ENCODE measurements around the gene ITGA4.
A peak's percentile ranks its signal among the peaks of the same experiment; 100 is the strongest.
"Not testable (repeated sequence)": the region's sequence is repeated elsewhere in the genome, so short reads cannot be mapped to it uniquely, and the experiment has no call there.

ITGA4 gene

GRCh38 chr2:181438261-181438660 is 18.9 kb upstream of the ITGA4 start:
- H3K4me1 ChIP-seq (ENCODE audit: insufficient read depth, low read length), result peaks cover 2% of the 10 kb centered on the region; the same call in 1 of the 2 replicates
- 11% methylated on average over 1 of the region's 1 CpG for WGBS

GRCh38 chr2:181440344-181440743 is 16.8 kb upstream of the ITGA4 start:
- H3K27ac ChIP-seq (ENCODE audit: low read depth, low read length), result no peak overlapping the region
- 96% methylated on average over 2 of the region's 2 CpGs for WGBS

More at GRCh38 chr2:181438261-181438660, 18.9 kb upstream of the ITGA4 start:
- Histone ChIP-seq H3K36me3 (ENCODE audit: insufficient read depth, low read length) (no peaks in the 10 kb centered on the region), H3K4me3 (ENCODE audit: low read length) (no peak overlapping the region), H3K27ac (ENCODE audit: low read depth, low read length) (no peak overlapping the region), H3K27me3 (ENCODE audit: insufficient read depth, low read length) (0 out of 2 replicates have a peak, but pooled peaks cover 1% of the 10 kb centered on the region), H3K9me3 (ENCODE audit: insufficient read depth, low read depth, low read length) (no peaks in the 10 kb centered on the region), H3K9ac (ENCODE audit: low read depth, low read length) (no peak overlapping the region)

GRCh38 chr2:181440919-181441318 is 16.3 kb upstream of the ITGA4 start:
- H3K9ac ChIP-seq (ENCODE audit: low read depth, low read length), result no peak overlapping the region
- peaks cover 2% of the 10 kb centered on the region; the same call in 1 of the 2 replicates for H3K4me1 ChIP-seq (ENCODE audit: insufficient read depth, low read length)

More at GRCh38 chr2:181440344-181440743, 16.8 kb upstream of the ITGA4 start:
- Histone ChIP-seq H3K4me1 (ENCODE audit: insufficient read depth, low read length) (peaks cover 2% of the 10 kb centered on the region; the same call in 1 of the 2 replicates), H3K9me3 (ENCODE audit: insufficient read depth, low read depth, low read length) (no peaks in the 10 kb centered on the region), H3K36me3 (ENCODE audit: insufficient read depth, low read length) (no peaks in the 10 kb centered on the region), H3K27me3 (ENCODE audit: insufficient read depth, low read length) (0 out of 2 replicates have a peak, but pooled peaks cover 4% of the 10 kb centered on the region), H3K9ac (ENCODE audit: low read depth, low read length) (no peak overlapping the region), H3K4me3 (ENCODE audit: low read length) (no peak overlapping the region)

GRCh38 chr2:181441670-181442069 is 15.5 kb upstream of the ITGA4 start:
- H3K9ac ChIP-seq (ENCODE audit: low read depth, low read length), result no peak overlapping the region
- no peak overlapping the region for H3K27ac ChIP-seq (ENCODE audit: low read depth, low read length)
- H3K9me3 ChIP-seq (ENCODE audit: insufficient read depth, low read depth, low read length), result no peaks in the 10 kb centered on the region
- no peak overlapping the region for H3K4me3 ChIP-seq (ENCODE audit: low read length)
- H3K4me1 ChIP-seq (ENCODE audit: insufficient read depth, low read length), result peaks cover 2% of the 10 kb centered on the region; the same call in 1 of the 2 replicates
- H3K27me3 ChIP-seq (ENCODE audit: insufficient read depth, low read length), result 0 out of 2 replicates have a peak, but pooled peaks cover 4% of the 10 kb centered on the region
- 67% methylated on average over 3 of the region's 3 CpGs for WGBS
- H3K36me3 ChIP-seq (ENCODE audit: insufficient read depth, low read length), result no peaks in the 10 kb centered on the region

More at GRCh38 chr2:181440919-181441318, 16.3 kb upstream of the ITGA4 start:
- no peak overlapping the region for H3K27ac ChIP-seq (ENCODE audit: low read depth, low read length)
- 78% methylated on average over 3 of the region's 3 CpGs for WGBS
- no peaks in the 10 kb centered on the region for H3K9me3 ChIP-seq (ENCODE audit: insufficient read depth, low read depth, low read length)
- H3K36me3 ChIP-seq (ENCODE audit: insufficient read depth, low read length), result no peaks in the 10 kb centered on the region
- no peak overlapping the region for H3K4me3 ChIP-seq (ENCODE audit: low read length)
- H3K27me3 ChIP-seq (ENCODE audit: insufficient read depth, low read length), result 0 out of 2 replicates have a peak, but pooled peaks cover 4% of the 10 kb centered on the region

GRCh38 chr2:181444654-181445053 is 12.5 kb upstream of the ITGA4 start:
- H3K4me3 ChIP-seq (ENCODE audit: low read length), result no peak overlapping the region
- no peaks in the 10 kb centered on the region for H3K36me3 ChIP-seq (ENCODE audit: insufficient read depth, low read length)
- H3K27ac ChIP-seq (ENCODE audit: low read depth, low read length), result no peak overlapping the region
- H3K9me3 ChIP-seq (ENCODE audit: insufficient read depth, low read depth, low read length), result no peaks in the 10 kb centered on the region
- no CpG with 5 or more reads among the region's 2 CpGs for WGBS
- H3K9ac ChIP-seq (ENCODE audit: low read depth, low read length), result no peak overlapping the region
- 0 out of 2 replicates have a peak, but pooled peaks cover 4% of the 10 kb centered on the region for H3K27me3 ChIP-seq (ENCODE audit: insufficient read depth, low read length)
- no peaks in the 10 kb centered on the region for H3K4me1 ChIP-seq (ENCODE audit: insufficient read depth, low read length)

GRCh38 chr2:181446985-181447384 is 10.2 kb upstream of the ITGA4 start:
- Histone ChIP-seq H3K4me3 (ENCODE audit: low read length) (no peak overlapping the region), H3K36me3 (ENCODE audit: insufficient read depth, low read length) (no peaks in the 10 kb centered on the region)
- WGBS, result 94% methylated on average over 4 of the region's 4 CpGs

GRCh38 chr2:181449278-181449677 is 7.9 kb upstream of the ITGA4 start:
- H3K27ac ChIP-seq (ENCODE audit: low read depth, low read length); H3K9ac ChIP-seq (ENCODE audit: low read depth, low read length); H3K4me3 ChIP-seq (ENCODE audit: low read length); H3K27me3 ChIP-seq (ENCODE audit: insufficient read depth, low read length); H3K36me3 ChIP-seq (ENCODE audit: insufficient read depth, low read length); H3K4me1 ChIP-seq (ENCODE audit: insufficient read depth, low read length); H3K9me3 ChIP-seq (ENCODE audit: insufficient read depth, low read depth, low read length): not testable (repeated sequence)

More at GRCh38 chr2:181446985-181447384, 10.2 kb upstream of the ITGA4 start:
- no peaks in the 10 kb centered on the region for H3K4me1 ChIP-seq (ENCODE audit: insufficient read depth, low read length)
- no peak overlapping the region for H3K27ac ChIP-seq (ENCODE audit: low read depth, low read length)
- H3K9me3 ChIP-seq (ENCODE audit: insufficient read depth, low read depth, low read length), result no peaks in the 10 kb centered on the region
- 0 out of 2 replicates have a peak, but pooled peaks cover 4% of the 10 kb centered on the region for H3K27me3 ChIP-seq (ENCODE audit: insufficient read depth, low read length)
- H3K9ac ChIP-seq (ENCODE audit: low read depth, low read length), result no peak overlapping the region

GRCh38 chr2:181454686-181455450 is 2.3 kb upstream of the ITGA4 start:
- peaks cover 49% of the 10 kb centered on the region for H3K27me3 ChIP-seq (ENCODE audit: insufficient read depth, low read length)
- no peaks in the 10 kb centered on the region for H3K9me3 ChIP-seq (ENCODE audit: insufficient read depth, low read depth, low read length)
- H3K9ac ChIP-seq (ENCODE audit: low read depth, low read length), result no peak overlapping the region
- no peaks in the 10 kb centered on the region for H3K36me3 ChIP-seq (ENCODE audit: insufficient read depth, low read length)
- H3K4me1 ChIP-seq (ENCODE audit: insufficient read depth, low read length), result 0 out of 2 replicates have a peak, but pooled peaks cover 2% of the 10 kb centered on the region
- no peak overlapping the region for H3K27ac ChIP-seq (ENCODE audit: low read depth, low read length)
- 96% methylated on average over 3 of the region's 6 CpGs for WGBS
- no peak overlapping the region for H3K4me3 ChIP-seq (ENCODE audit: low read length)

GRCh38 chr2:181456660-181457120 is 496 bp upstream of the ITGA4 start:
- H3K27ac ChIP-seq (ENCODE audit: low read depth, low read length), result no peak overlapping the region
- no peaks in the 10 kb centered on the region for H3K36me3 ChIP-seq (ENCODE audit: insufficient read depth, low read length)
- no peaks in the 10 kb centered on the region for H3K9me3 ChIP-seq (ENCODE audit: insufficient read depth, low read depth, low read length)
- H3K4me3 ChIP-seq (ENCODE audit: low read length), result peak overlapping the region; percentile 54
- 10% methylated on average over 17 of the region's 17 CpGs for WGBS
- 0 out of 2 replicates have a peak, but pooled peaks cover 2% of the 10 kb centered on the region for H3K4me1 ChIP-seq (ENCODE audit: insufficient read depth, low read length)
- H3K9ac ChIP-seq (ENCODE audit: low read depth, low read length), result no peak overlapping the region
- peaks cover 65% of the 10 kb centered on the region for H3K27me3 ChIP-seq (ENCODE audit: insufficient read depth, low read length)

- Histone ChIP-seq H3K36me3 (ENCODE audit: insufficient read depth, low read length) (no peaks in the 10 kb centered on the region), H3K9me3 (ENCODE audit: insufficient read depth, low read depth, low read length) (no peaks in the 10 kb centered on the region), H3K27ac (ENCODE audit: low read depth, low read length) (no peak overlapping the region), H3K4me3 (ENCODE audit: low read length) (peak overlapping the region; percentile 54), H3K4me1 (ENCODE audit: insufficient read depth, low read length) (0 out of 2 replicates have a peak, but pooled peaks cover 2% of the 10 kb centered on the region), H3K27me3 (ENCODE audit: insufficient read depth, low read length) (peaks cover 65% of the 10 kb centered on the region), H3K9ac (ENCODE audit: low read depth, low read length) (peak overlapping the region; percentile 22; the same call in 1 of the 2 replicates)
- WGBS, result 5% methylated on average over 45 of the region's 45 CpGs
Observed at GRCh38 chr2:181457741-181458425, 697 bp downstream of the ITGA4 start.

GRCh38 chr2:181458871-181459270 is 1.7 kb downstream of the ITGA4 start:
- peaks cover 65% of the 10 kb centered on the region for H3K27me3 ChIP-seq (ENCODE audit: insufficient read depth, low read length)
- no peaks in the 10 kb centered on the region for H3K9me3 ChIP-seq (ENCODE audit: insufficient read depth, low read depth, low read length)
- 0 out of 2 replicates have a peak, but pooled peaks cover 2% of the 10 kb centered on the region for H3K4me1 ChIP-seq (ENCODE audit: insufficient read depth, low read length)
- H3K4me3 ChIP-seq (ENCODE audit: low read length), result no peak overlapping the region
- H3K9ac ChIP-seq (ENCODE audit: low read depth, low read length), result no peak overlapping the region
- no peak overlapping the region for H3K27ac ChIP-seq (ENCODE audit: low read depth, low read length)
- no peaks in the 10 kb centered on the region for H3K36me3 ChIP-seq (ENCODE audit: insufficient read depth, low read length)
- WGBS, result 100% methylated on average over 1 of the region's 2 CpGs

All from HUES64 (cell line).